NCI-H82 treated with DMSO at 0.1 percent for 48 hours (cell line): ENCODE results near the gene FANCI.

Source experiments
- DNase-seq: peaks from one replicate; lab custom pipeline; 2025; ENCODE audit not compliant: unreplicated experiment; lab: John Stamatoyannopoulos, UW

Gene FANCI

GRCh38 chr15:89243691-89244573 lies at the start of gene FANCI:
Gene FANCI, plus strand, starts transcription at chr15:89243979. Its CDS starts 3,669 bp downstream, at chr15:89247648.
- peak; percentile 75 for DNase-seq

GRCh38 chr15:89194608-89195007 lies 49.2 kb upstream of the FANCI start:
- no peak for DNase-seq

GRCh38 chr15:89195836-89196235 lies 47.9 kb upstream of the FANCI start:
- no peak for DNase-seq

- DNase-seq, result no peak
These were observed 47.5 kb upstream of the FANCI start for GRCh38 chr15:89196241-89196640.

- no peak for DNase-seq
These were observed 46.8 kb upstream of the FANCI start for GRCh38 chr15:89196994-89197393.

DNA sequence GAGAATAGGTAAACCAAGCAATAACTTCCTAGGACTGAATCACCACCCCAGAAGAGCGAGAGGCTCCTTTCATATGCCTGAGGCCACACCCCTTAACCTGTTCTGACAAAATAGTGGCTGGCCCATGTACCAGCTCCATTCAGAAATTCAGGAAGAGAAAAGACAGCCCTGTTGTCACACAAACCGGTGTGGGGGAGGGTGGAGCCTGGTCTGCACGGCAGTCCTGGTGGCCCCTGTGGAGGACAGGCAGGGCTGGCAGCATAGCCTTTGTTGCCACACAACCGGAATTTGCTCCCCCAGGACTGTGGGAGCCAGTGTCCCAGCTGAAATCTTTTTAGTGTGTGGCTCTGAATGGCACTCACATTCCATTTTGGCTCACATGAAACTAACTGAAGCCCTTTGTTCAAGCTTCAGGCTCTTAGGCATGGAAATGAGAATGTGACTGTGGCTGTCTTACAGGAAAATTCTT lies 46.2 kb upstream of the FANCI start:
- no peak for DNase-seq

- no peak for DNase-seq
These were observed 45.6 kb upstream of the FANCI start for GRCh38 chr15:89198196-89198595.

DNA sequence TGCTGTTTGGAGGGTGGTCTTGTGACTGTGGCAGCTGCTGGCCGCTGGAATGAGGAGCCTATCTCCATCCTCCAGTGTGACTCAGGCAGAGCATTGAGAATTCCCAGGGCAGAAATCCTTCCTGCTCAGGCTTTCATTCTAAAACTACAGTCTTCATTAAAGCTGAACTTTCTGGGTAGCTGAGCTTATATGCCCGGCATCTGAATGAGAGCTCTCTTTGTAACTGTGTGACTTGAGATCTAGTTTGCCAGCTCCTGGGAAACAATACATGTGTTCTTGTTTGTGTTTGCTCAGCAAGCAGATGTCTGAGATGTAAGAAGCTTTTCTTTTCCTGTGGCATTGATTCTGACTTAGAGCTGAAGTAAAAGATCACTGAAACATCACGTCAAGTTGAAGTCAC lies 44.8 kb upstream of the FANCI start:
- DNase-seq, result peak; percentile 4

GRCh38 chr15:89199746-89200145 lies 44.0 kb upstream of the FANCI start:
- DNase-seq, result no peak

DNA sequence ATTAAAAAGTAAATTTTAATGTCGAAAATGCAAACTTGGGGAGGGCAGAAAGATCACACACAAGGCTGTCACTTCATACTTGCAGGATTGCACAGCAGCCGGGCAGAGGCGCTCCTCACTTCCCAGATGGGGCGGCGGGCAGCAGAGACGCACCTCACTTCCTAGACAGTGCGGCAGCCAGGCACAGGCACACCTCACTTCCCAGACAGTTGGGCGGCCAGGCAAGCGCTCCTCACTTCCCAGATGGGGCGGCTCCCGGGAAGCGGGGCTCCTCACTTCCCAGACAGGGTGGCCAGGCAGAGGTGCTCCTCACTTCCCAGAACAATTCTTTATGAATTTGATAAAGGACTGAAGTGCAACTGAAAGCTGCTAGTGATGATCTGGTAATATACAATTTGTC lies 43.6 kb upstream of the FANCI start:
- no peak for DNase-seq

- no peak for DNase-seq
These were observed 42.2 kb upstream of the FANCI start for GRCh38 chr15:89201465-89202005.

GRCh38 chr15:89203705-89204273 lies 40.0 kb upstream of the FANCI start:
- no peak for DNase-seq

DNA sequence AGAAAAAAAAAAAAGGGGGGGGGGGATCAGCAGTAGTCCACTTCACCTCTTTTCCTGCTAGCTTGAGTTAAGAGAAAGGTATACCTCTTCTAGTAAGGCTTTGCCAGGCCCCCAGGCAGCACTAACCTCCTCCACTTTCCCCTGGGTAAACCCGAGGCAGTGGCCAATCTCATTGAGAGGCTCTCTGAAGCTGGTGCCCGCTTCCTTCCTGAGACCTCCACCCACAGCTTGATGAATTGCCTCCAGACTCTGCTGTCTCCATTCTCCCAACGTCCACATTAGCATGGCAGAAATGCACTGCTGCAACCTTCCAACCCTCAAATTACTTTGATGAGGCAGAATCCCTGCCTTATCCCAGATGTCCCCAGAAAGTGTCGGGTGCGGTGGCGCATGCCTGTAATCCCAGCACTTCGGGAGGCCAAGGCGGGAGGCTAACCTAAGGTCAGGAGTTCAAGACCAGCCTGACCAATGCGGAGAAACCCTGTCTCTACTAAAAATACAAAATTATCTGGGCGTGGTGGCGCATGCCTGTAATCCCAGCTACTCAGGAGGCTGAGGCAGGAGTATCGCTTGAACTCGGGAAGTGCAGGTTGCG lies 37.7 kb upstream of the FANCI start:
- DNase-seq, result no peak

GRCh38 chr15:89206908-89207331 lies 36.9 kb upstream of the FANCI start:
- peak; percentile 26 for DNase-seq

DNA sequence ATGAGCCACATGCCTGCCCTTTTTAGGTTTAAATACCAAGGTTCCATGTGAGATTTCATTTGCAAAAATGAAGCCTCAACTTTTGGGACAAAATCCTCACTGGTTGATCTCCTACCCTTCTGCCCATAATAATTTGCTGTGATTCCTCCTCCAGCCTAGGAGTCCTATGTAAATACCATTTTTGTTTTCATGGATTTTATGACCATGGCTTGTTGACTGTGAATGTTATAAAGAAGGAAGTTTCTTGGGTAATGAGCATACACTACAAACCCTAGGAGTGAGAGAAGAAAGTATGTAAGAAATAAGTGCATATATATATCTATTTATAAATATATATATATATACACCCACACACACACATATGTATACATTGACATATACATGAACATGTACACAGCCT lies 35.5 kb upstream of the FANCI start:
- no peak for DNase-seq

DNA sequence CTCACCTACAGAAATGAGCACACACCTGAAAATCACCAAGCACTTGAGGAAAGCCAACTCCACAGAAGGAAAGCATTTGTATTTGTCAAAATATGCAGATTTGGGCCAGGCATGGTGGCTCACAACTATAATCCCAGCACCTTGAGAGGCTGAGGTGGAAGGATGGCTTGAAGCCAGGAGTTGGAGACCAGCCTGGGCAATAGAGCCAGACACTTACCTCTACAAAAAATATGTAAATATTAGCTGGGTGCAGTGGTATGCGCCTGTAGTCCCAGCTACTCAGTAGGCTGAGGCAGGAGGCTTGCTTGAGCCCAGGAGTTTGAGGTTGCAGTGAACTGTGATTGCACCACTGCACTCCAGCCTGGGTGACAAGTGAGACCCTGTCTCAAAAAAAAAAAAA lies 34.7 kb upstream of the FANCI start:
- DNase-seq, result no peak

DNA sequence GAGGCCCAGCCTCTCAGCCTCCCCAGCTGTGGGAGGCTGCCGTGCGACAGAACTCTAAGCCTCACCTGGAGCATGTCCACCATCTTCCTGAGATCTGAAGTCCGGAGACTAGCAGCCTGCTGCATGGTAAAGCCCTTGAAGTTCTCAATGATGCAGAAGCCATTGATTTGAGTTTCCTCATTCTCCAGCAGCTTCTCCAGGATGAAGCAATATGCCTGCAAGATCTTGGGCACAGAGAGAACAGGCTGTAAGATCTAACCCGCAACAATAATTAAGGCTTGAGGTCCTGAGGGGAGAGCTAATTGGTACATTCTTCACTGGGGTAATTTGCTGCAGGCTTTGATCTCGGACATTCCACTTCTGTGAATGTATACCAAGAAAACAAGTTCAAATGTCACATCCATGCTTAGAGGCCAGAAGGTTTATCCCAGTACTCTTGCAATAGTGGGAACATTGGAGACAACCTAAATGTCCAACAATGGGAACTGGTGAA lies 32.1 kb upstream of the FANCI start:
- DNase-seq, result no peak

DNA sequence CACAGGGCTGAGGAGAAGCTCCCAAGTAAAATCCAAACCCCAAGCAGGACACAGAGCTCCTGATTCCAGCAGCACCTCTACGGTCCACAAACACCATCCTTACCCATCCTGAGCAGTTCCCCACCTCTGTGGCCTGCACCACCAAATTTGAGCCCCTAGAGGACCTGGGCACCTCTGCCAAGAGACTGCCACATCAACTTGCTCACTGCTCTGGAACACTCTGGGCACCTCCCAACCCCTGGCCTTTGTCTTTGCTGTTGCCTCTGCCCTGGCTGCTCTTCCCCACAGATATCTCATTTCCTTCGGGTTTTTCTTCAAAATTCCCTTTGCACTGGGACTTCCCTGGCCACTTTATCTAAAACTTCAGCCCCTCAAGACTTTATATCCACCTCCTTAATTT lies 28.2 kb upstream of the FANCI start:
- no peak for DNase-seq

- DNase-seq, result no peak
These were observed 26.7 kb upstream of the FANCI start for GRCh38 chr15:89217031-89217430.

DNA sequence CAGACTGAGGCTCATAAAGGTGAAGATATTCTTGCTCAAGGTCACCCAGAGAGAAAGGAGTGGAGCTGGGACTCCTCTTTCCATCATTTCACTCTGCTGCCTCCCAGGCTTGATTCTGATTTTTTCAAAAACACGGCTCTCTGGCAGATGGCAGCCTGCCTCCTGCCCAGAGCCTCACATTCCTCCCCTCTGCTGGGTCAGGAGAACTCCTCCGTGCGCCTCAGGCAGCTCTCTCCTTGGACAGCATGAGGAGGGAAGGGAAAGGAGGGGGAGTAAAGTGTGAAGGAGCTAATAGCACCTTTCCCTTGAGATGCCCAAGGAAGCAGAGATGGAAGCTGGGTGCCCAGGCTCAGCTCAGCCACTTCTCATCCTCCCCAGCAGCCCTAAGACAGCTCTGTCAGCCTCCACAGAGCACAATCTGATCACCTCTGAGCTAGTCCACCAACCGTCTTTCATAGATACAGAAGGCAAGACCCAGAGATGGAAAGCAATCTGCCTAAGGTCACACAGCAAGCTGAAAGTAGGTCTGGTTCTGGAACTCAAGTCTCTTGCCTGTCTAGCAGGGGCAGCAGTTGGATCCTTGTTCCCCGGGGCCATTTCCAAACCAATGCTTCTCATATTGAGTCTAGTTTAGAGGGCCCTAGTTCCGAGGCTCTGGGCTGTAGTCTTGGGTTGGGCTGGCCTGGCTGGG lies 25.9 kb upstream of the FANCI start:
- DNase-seq, result no peak

GRCh38 chr15:89218531-89218930 lies 25.2 kb upstream of the FANCI start:
- no peak for DNase-seq
